Right renal pelvis (tissue), 4 donors: ENCODE results near the gene MCOLN2. TPM values are rescaled to one million over a fixed set of nuclear protein-coding genes. Genes with fewer than 3 reads are reported as not detected.
A peak's percentile ranks its signal among the peaks of the same experiment; 100 is the strongest.
"Not testable (repeated sequence)": the region's sequence is repeated elsewhere in the genome, so short reads cannot be mapped to it uniquely, and the experiment has no call there.

Experiments used
- DNase-seq, 4 donors: peaks; one replicate each; pipeline ENCODE4 v3.0.0-alpha.2; 2013; ENCODE audit warnings: low read depth in 4 of 4, low spot score in 3 of 4, missing footprints in 1 of 4
- polyA plus RNA-seq, 4 donors: library from polyadenylated mRNA; unstranded; fragments of 120-200 nt; gene quantifications; one replicate each; pipeline ENCODE4 v1.2.1, GENCODE V29; 2013; ENCODE audit not compliant: insufficient read length in 4 of 4

The MCOLN2 gene
- polyA plus RNA-seq, 4 donors = 0.29 to 1.4 (median 0.62) TPM

- no peak for DNase-seq
These were observed 89.7 kb downstream of the MCOLN2 start for GRCh38 chr1:84907095-84907827.

GRCh38 chr1:84902727-84903126, 94.2 kb downstream of the MCOLN2 start:
- DNase-seq = not testable (repeated sequence)

- DNase-seq = no peak
These were observed 96.9 kb downstream of the MCOLN2 start for GRCh38 chr1:84899969-84900368.

GRCh38 chr1:84896279-84896678, 100.6 kb downstream of the MCOLN2 start:
- DNase-seq = no peak

GRCh38 chr1:84892705-84893618, 104.0 kb downstream of the MCOLN2 start, which contains the start of gene LPAR3:
Gene LPAR3, minus strand, starts transcription at chr1:84893206. Its CDS starts 27,086 bp downstream, at chr1:84866120.
- DNase-seq = peak in 1 of 4 donors; percentile 6

GRCh38 chr1:84890566-84890965, 106.3 kb downstream of the MCOLN2 start:
- DNase-seq = no peak

- no peak for DNase-seq
These were observed 107.5 kb downstream of the MCOLN2 start for GRCh38 chr1:84889437-84889836.

- no peak for DNase-seq
These were observed 108.2 kb downstream of the MCOLN2 start for GRCh38 chr1:84888753-84889152.

GRCh38 chr1:84887261-84887934, 109.5 kb downstream of the MCOLN2 start:
- DNase-seq = no peak

GRCh38 chr1:84885469-84885868, 111.4 kb downstream of the MCOLN2 start:
- no peak for DNase-seq

GRCh38 chr1:84884671-84885389, 112.1 kb downstream of the MCOLN2 start:
- DNase-seq = no peak

- DNase-seq = no peak
These were observed 113.6 kb downstream of the MCOLN2 start for GRCh38 chr1:84883286-84883685.

- DNase-seq = no peak
These were observed 119.3 kb downstream of the MCOLN2 start for GRCh38 chr1:84877592-84877991.

- DNase-seq = no peak
These were observed 120.6 kb downstream of the MCOLN2 start for GRCh38 chr1:84876353-84876752.

Other genes with a start within 250 kb of the MCOLN2 start
- 1 to 10 TPM; 1.1 to 2.1 (median 1.2) TPM for gene LPAR3, start 103.9 kb downstream of the MCOLN2 start, polyA plus RNA-seq
- gene MCOLN3, start 51.4 kb upstream of the MCOLN2 start, polyA plus RNA-seq = 10 to 100 TPM in 1 of 4 donors, 1 to 10 TPM in 3; 5.7 to 10.0 (median 8.6) TPM
- gene SYDE2, start 203.9 kb upstream of the MCOLN2 start, polyA plus RNA-seq = 10 to 100 TPM in 2 of 4 donors, 1 to 10 TPM in 2; 8.8 to 10.6 (median 9.8) TPM